Testis (tissue), 3 donors: ENCODE results near the gene BRAF. TPM values are rescaled to one million over a fixed set of nuclear protein-coding genes. Genes with fewer than 3 reads are reported as not detected.
A peak's percentile ranks its signal among the peaks of the same experiment; 100 is the strongest.
"Not testable (repeated sequence)": the region's sequence is repeated elsewhere in the genome, so short reads cannot be mapped to it uniquely, and the experiment has no call there.

ENCODE experiments used
- DNase-seq: peaks from one replicate; pipeline ENCODE4 v3.0.0-alpha.2; 2019
- H3K27ac ChIP-seq, 2 donors: fragments of 200-600 bp; sonication (generic); one replicate each; pipeline ENCODE4 v1.5.1; 2019
- H3K27me3 ChIP-seq: fragments of 200-600 bp; sonication (generic); one replicate; pipeline ENCODE4 v1.5.1; 2019
- H3K36me3 ChIP-seq: fragments of 200-600 bp; sonication (generic); one replicate; pipeline ENCODE4 v1.5.1; 2017; ENCODE audit warnings: low read depth; ENCODE audit errors: missing control alignments
- H3K4me1 ChIP-seq: fragments of 200-600 bp; sonication (generic); one replicate; pipeline ENCODE4 v1.5.1; 2019
- H3K4me3 ChIP-seq, 2 donors: fragments of 200-600 bp; sonication (generic); one replicate each; pipeline ENCODE4 v1.5.1; 2017 to 2019
- H3K9me3 ChIP-seq: fragments of 200-600 bp; sonication (generic); one replicate; pipeline ENCODE4 v1.5.1; 2017
- POLR2A ChIP-seq: fragments of 450-650 bp; IDR thresholded peaks from one replicate; pipeline ENCODE4 v1.6.1; 2017; ENCODE audit warnings: antibody characterized with exemption, mild to moderate bottlenecking, moderate library complexity
- WGBS, 2 donors: methylation state at CpG; one replicate each; pipeline ENCODE4 v1.1.5; 2018; 5-methylcytosine and 5-hydroxymethylcytosine counted together
- intact Hi-C: fragments of 100-400 bp; cut with DNase I; formaldehyde crosslinking; loops from one replicate; pipeline ENCODE4 v1.15.1; 2023; ENCODE audit warnings: low total_unique reads
- polyA plus RNA-seq: library from polyadenylated mRNA; stranded (reverse); fragments of 350-450 nt; fragmentation: Illumina TruSeq; extraction: RNeasy Lipid Tissue Mini Kit (QIAGEN cat#74804); gene quantifications from one replicate; pipeline ENCODE4 v1.2.3, GENCODE V29; 2014; ENCODE audit warnings: low read depth, low replicate concordance; ENCODE audit not compliant: insufficient read depth
- total RNA-seq, 2 donors: library from RNA; depleted of rRNA; stranded (reverse); fragments of >200 nt; gene quantifications; one replicate each; pipeline ENCODE4 v1.2.3, GENCODE V29; 2016
- TF ChIP-seq, protein P1 (sequence below), 3 experiments: fragments of 450-650 bp in 2 of 3; fragments of 200-600 bp in 1 of 3; sonication (generic) in 1 of 3; IDR thresholded peaks; one replicate each; pipeline ENCODE4 v1.5.1; 2016 to 2019; ENCODE audit warnings: antibody characterized with exemption in 3 of 3, mild to moderate bottlenecking in 2 of 3, moderate library complexity in 1 of 3

The BRAF gene
- total and polyA plus RNA-seq, 3 donors from 2014 or later: 63.3 to 124 (median 82.6) TPM

- WGBS, 2 donors: 9 to 12% methylated on average over 22 to 23 of the region's 23 CpGs
- Histone ChIP-seq H3K4me1 (peaks cover 21% of the 10 kb centered on the region), H3K27me3 (no peaks in the 10 kb centered on the region), H3K9me3 (no peaks in the 10 kb centered on the region), H3K27ac (peak overlapping the region; percentile 89 to 94), H3K36me3 (no peaks in the 10 kb centered on the region), H3K4me3 (peak overlapping the region; percentile 76 to 79)
- DNase-seq: peak; percentile 98
- TF ChIP-seq, protein P1, sequence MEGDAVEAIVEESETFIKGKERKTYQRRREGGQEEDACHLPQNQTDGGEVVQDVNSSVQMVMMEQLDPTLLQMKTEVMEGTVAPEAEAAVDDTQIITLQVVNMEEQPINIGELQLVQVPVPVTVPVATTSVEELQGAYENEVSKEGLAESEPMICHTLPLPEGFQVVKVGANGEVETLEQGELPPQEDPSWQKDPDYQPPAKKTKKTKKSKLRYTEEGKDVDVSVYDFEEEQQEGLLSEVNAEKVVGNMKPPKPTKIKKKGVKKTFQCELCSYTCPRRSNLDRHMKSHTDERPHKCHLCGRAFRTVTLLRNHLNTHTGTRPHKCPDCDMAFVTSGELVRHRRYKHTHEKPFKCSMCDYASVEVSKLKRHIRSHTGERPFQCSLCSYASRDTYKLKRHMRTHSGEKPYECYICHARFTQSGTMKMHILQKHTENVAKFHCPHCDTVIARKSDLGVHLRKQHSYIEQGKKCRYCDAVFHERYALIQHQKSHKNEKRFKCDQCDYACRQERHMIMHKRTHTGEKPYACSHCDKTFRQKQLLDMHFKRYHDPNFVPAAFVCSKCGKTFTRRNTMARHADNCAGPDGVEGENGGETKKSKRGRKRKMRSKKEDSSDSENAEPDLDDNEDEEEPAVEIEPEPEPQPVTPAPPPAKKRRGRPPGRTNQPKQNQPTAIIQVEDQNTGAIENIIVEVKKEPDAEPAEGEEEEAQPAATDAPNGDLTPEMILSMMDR (IDR thresholded peaks at IDR 0.05): no peak
- no peak for TF ChIP-seq POLR2A
- intact Hi-C loops: no loop called here
These were observed 228.6 kb downstream of the BRAF start for GRCh38 chr7:140696024-140696679.

- H3K4me1 ChIP-seq: peaks cover 21% of the 10 kb centered on the region
- H3K27me3 ChIP-seq: no peaks in the 10 kb centered on the region
- no peaks in the 10 kb centered on the region for H3K36me3 ChIP-seq
- intact Hi-C loops: no loop called here
- H3K27ac ChIP-seq: peak overlapping the region in 1 of 2 donors; percentile 94
- DNase-seq: no peak
- TF ChIP-seq, protein P1 (IDR thresholded peaks at IDR 0.05): no peak
- no peak for TF ChIP-seq POLR2A
- H3K4me3 ChIP-seq: peak overlapping the region in 1 of 2 donors; percentile 76
- no peaks in the 10 kb centered on the region for H3K9me3 ChIP-seq
- whole genome bisulfite sequencing, 2 donors: 48 to 75% methylated on average over 10 to 11 of the region's 11 CpGs
These were observed 229.3 kb downstream of the BRAF start for GRCh38 chr7:140695381-140695780.

- DNase-seq: no peak
- 76 to 90% methylated on average over 2 to 6 of the region's 6 CpGs for WGBS, 2 donors
- Histone ChIP-seq H3K9me3 (no peaks in the 10 kb centered on the region), H3K4me1 (peaks cover 21% of the 10 kb centered on the region), H3K4me3 (no peak overlapping the region), H3K27me3 (no peaks in the 10 kb centered on the region), H3K36me3 (no peaks in the 10 kb centered on the region), H3K27ac (no peak overlapping the region)
- TF ChIP-seq POLR2A: no peak
- TF ChIP-seq, protein P1 (IDR thresholded peaks at IDR 0.05): no peak
- intact Hi-C loops: no loop called here
These were observed 230.1 kb downstream of the BRAF start for GRCh38 chr7:140694592-140694991.

DNA sequence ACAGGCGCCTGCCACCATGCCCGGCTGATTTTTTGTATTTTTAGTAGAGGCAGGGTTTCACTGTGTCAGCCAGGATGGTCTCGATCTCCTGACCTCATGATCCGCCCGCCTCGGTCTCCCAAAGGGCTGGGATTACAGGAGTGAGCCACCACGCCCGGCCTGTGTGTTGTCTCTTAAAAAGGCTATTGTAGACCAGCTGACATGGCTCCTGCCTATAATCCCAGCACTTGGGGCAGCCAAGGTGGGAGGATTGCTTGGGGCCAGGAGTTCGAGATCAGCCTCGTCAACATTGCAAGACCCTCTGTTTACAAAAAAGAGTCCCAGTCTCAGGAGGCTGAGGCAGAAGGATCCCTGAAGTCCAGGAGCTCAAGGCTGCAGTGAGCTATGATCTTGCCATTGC is 230.9 kb downstream of the BRAF start:
- intact Hi-C loops, H3K9me3 ChIP-seq, DNase-seq, H3K36me3 ChIP-seq, H3K4me3 ChIP-seq, H3K27me3 ChIP-seq, H3K27ac ChIP-seq: not testable (repeated sequence)
- peaks cover 21% of the 10 kb centered on the region for H3K4me1 ChIP-seq
- WGBS, 2 donors: 91 to 95% methylated on average over 10 of the region's 10 CpGs

GRCh38 chr7:140691376-140692045 is 233.2 kb downstream of the BRAF start:
- 88 to 95% methylated on average over 12 of the region's 12 CpGs for WGBS, 2 donors
- intact Hi-C loops: no loop called here
- H3K36me3 ChIP-seq: no peaks in the 10 kb centered on the region
- no peak overlapping the region for H3K4me3 ChIP-seq
- no peaks in the 10 kb centered on the region for H3K27me3 ChIP-seq
- H3K27ac ChIP-seq: no peak overlapping the region
- no peaks in the 10 kb centered on the region for H3K9me3 ChIP-seq
- DNase-seq: no peak
- no peak for TF ChIP-seq POLR2A
- TF ChIP-seq, protein P1 (IDR thresholded peaks at IDR 0.05): no peak
- H3K4me1 ChIP-seq: peaks cover 9% of the 10 kb centered on the region
